ENCODE results near the gene PIAS4.

DNA sequence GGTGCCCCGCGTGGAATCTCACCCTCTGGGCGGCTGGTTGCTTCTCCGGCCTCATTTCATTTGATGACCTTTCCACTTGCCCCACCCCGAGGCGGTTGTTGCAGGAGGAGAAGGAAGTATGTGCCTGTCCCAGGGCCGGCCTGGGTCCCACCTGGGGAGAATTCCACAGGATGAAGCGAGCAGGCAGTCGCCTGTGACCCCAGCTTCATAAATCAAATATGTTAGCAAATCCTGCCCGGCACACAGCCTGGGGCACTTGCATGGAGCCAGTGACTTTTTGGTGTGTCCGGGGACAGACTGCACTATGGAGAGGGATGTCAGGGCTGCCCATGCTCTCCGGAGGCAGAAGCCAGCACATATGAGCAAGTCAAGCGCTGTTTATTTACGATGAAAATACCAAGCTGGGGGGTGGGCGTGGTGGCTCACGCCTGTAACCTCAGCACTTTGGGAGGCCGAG, 78.9 kb downstream of the PIAS4 start:
- TF ChIP-seq CTCF (IDR thresholded peaks at IDR 0.05; ENCODE audit: insufficient read depth, low read length, poor library complexity, severe bottlenecking): no peak
- TF ChIP-seq EZH2phosphoT487 (conservative IDR thresholded peaks at IDR 0.05; ENCODE audit: low read length): no peak

Data from SU-DHL-6 (cell line).